UCSD-AML1 (cell line): ENCODE results near the gene COG1.
A peak's percentile ranks its signal among the peaks of the same experiment; 100 is the strongest.
"Not testable (repeated sequence)": the region's sequence is repeated elsewhere in the genome, so short reads cannot be mapped to it uniquely, and the experiment has no call there.

Experiments
- DNase-seq: peaks from one replicate; lab custom pipeline; 2025; ENCODE audit not compliant: unreplicated experiment; lab: John Stamatoyannopoulos, UW

Gene COG1

GRCh38 chr17:73192894-73193701 lies at the start of gene COG1:
Gene COG1 (plus strand): TSS chr17:73193055. CDS start chr17:73193070, 15 bp downstream.
- DNase-seq: peak; percentile 91

- not testable (repeated sequence) for DNase-seq
Measured at GRCh38 chr17:73144209-73144608, 48.6 kb upstream of the COG1 start.

DNA sequence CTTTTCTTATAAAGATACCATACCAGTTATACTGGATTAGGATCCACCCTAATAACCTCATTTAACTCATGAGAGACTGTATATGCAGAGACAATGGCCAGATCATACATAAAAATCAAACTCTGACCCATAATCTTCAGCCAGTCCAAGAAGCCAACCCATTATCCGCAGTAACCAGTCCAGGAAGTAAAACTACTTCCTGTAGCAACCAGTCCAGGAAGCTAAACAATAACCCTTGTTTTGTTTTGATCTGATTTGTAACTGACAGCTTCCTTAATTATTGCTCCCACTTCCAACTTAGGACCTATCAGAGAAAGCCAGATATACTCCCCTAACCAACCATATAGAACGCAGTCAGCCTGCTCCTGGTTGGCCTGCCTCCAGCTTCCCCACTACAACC lies 47.2 kb upstream of the COG1 start:
- no peak for DNase-seq

- DNase-seq: not testable (repeated sequence)
Measured at GRCh38 chr17:73147791-73148190, 45.1 kb upstream of the COG1 start.

- DNase-seq: no peak
Measured at GRCh38 chr17:73148540-73149334, 44.1 kb upstream of the COG1 start.

GRCh38 chr17:73150622-73151300 lies 42.1 kb upstream of the COG1 start:
- not testable (repeated sequence) for DNase-seq

DNA sequence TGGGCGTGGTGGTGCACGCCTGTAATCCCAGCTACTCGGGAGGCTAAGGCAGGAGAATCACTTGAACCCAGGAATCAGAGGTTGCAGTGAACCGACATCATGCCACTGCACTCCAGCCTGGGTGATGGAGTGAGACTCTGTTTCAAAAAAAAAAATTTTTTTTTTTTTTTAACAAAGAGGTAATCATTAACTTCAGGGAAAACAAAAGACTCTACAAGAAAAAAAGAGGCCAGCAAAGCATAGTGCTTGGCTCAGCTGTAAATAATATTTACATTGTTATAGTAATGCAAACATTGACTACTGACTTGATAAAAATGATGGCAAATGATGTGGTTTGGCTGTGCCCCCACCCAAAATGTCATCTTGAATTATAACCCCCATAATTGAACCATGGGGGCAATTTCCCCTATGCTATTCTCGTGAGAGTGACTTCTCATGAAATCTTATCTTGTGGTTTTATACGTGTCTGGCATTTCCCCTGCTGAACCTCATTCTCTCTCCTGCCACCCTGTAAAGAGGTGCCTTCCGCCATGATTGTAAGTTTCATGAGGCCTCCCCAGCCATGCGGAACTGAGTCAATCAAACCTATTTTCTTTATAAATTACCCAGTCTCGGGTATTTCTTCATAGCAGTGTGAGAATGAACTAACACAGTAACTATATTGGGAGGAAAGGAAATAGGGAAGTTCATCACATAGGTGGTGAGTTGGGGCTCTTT lies 40.8 kb upstream of the COG1 start:
- DNase-seq: no peak

GRCh38 chr17:73155410-73156165 lies 37.3 kb upstream of the COG1 start:
- no peak for DNase-seq

DNA sequence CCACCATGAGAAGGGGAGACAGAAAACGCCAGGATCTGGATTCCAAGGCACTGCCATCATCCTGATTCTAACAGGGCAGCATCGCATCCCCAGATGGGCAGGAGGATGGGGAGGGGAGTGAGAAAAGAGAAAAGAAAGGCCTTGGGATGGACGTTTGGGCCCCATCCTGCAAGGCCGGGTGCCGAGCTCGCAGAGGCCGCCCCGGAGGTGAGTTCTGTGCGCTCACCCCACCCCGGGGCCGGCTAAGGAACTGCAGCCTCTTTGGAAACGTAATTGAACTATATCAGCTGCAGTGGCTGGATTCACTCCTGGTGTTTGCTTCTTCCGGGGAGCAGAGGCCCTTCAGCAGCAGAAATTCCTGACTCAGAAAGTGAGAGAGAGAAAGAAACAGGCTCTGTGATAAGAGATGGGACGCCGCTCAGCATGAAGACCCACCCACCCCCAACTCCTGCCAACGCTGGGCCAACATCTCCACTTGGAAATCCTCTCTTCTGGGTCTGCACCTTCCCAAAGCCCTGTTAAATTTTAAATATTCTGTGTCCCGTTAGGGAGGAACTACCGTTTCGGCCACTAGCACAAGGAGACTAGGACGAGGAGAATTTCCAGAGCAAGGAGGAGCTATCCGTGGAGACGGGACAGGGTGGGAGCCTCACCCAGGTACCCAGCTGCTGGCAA lies 36.6 kb upstream of the COG1 start:
- peak; percentile 72 for DNase-seq

DNA sequence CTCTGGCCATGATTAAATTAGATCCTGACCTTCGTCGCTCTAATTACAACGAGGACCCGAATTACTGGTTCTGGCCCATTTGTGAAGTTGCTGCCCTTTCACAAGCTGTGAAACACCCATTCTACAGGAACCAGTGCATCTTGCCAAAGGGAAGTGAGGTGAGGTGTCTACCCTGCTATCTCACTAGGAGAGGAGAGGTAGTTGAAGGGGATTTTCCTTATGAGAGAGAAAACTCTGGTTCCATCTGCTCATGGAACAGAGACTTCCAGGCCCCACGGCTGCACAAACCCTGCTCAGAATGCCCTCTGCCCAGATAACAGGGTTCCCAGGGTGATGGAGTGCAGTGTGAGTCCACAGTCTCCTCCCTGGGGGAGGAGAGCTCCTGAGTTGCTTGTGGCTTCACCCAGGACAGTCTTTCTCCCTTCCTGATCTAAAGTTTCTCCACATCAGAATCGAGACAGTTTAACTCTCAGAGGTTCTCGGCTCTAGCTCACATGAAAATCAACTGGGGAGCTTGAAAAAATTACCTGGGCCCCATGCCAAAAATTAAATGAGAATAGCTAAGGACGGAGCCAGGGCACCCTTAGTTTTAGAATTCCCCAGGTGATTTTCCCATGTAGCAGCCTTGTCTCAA lies 35.9 kb upstream of the COG1 start:
- DNase-seq: no peak

GRCh38 chr17:73157521-73157890 lies 35.3 kb upstream of the COG1 start:
- no peak for DNase-seq

- DNase-seq: no peak
Measured at GRCh38 chr17:73158133-73158532, 34.7 kb upstream of the COG1 start.

DNA sequence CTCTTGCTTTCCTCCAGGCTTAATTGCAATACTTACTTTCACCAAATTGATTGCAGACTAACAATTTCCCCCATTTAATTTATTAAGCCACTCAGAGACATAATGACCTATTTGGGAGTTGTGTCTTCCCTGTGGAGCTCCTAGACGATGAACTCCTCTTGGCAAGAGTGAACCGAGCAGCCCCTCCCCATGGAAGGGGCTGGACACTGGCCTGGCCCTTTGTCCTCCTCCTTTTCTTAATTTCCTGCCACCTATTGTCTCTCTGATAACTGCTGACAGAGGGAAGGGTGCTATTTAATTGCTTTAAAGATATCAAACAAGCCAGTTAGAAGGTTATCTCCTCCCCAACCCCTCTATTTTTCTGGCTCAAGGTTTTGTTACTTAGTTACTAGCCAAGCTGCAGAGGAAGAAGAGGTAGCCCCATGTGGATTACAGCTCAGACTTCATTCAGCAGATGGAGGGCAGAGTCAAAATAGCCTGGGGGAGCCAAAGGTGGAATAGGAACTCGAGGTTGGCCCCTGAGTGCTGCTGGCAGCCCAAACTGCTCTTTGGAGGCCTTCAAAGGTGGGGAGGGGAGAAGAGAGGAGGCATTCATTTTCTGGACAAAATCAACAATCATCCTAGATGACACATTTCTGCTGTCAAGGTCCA lies 31.8 kb upstream of the COG1 start:
- DNase-seq: no peak

- DNase-seq: no peak
Measured at GRCh38 chr17:73163043-73163442, 29.8 kb upstream of the COG1 start.

- no peak for DNase-seq
Measured at GRCh38 chr17:73165616-73166404, 27.0 kb upstream of the COG1 start.

GRCh38 chr17:73166731-73167581 lies 25.9 kb upstream of the COG1 start:
- no peak for DNase-seq

DNA sequence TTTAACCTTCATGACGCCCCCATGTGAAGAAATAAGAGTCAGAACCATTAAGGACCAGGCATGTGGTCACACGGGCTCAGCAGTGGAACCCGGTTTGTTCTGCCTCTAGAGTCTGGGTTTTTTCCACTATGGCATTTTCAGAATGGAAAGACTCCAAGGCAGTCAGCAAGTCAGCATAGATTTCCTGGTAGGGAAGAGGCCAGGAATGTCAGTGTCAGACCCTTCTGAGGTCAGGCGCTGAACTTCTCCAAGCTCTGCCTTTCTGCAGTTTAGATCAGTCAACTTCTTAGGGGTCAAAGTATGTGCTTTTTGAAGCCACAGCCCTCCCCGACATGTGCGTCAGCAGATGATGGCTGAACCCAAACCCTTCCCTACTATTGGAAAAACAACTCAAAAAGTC lies 24.2 kb upstream of the COG1 start:
- no peak for DNase-seq
